Left renal cortex interstitium (tissue), 4 donors: Measurements from ENCODE around the gene SPRYD4. TPM values are rescaled to one million over a fixed set of nuclear protein-coding genes. Genes with fewer than 3 reads are reported as not detected.
A peak's percentile ranks its signal among the peaks of the same experiment; 100 is the strongest.
"Not testable (repeated sequence)": the region's sequence is repeated elsewhere in the genome, so short reads cannot be mapped to it uniquely, and the experiment has no call there.

Source experiments
- DNase-seq, 4 donors: peaks; one replicate each; pipeline ENCODE4 v3.0.0-alpha.2; 2013; ENCODE audit warnings: low read depth in 4 of 4, low spot score in 2 of 4, missing footprints in 1 of 4
- polyA plus RNA-seq, 4 donors: library from polyadenylated mRNA; unstranded; fragments of 120-200 nt; gene quantifications; one replicate each; pipeline ENCODE4 v1.2.1, GENCODE V29; 2013; ENCODE audit not compliant: insufficient read length in 4 of 4

The SPRYD4 gene
- polyA plus RNA-seq, 4 donors = 3.4 to 7.4 (median 5.1) TPM

- no peak for DNase-seq
Observed at GRCh38 chr12:56474389-56474788, 6.0 kb downstream of the SPRYD4 start.

GRCh38 chr12:56476143-56476542 is 7.8 kb downstream of the SPRYD4 start:
- DNase-seq = no peak

- no peak for DNase-seq
Observed at GRCh38 chr12:56476972-56477432, 8.6 kb downstream of the SPRYD4 start.

GRCh38 chr12:56477521-56478225 is 9.3 kb downstream of the SPRYD4 start:
- DNase-seq = no peak

GRCh38 chr12:56479625-56480024 is 11.2 kb downstream of the SPRYD4 start:
- DNase-seq = no peak

- DNase-seq = no peak
Observed at GRCh38 chr12:56484566-56484965, 16.2 kb downstream of the SPRYD4 start.

GRCh38 chr12:56486694-56487093 is 18.3 kb downstream of the SPRYD4 start:
- DNase-seq = no peak

- DNase-seq = peak in 3 of 4 donors; percentile 7 to 34 (median 25)
Observed at GRCh38 chr12:56487448-56488040, 19.2 kb downstream of the SPRYD4 start.

GRCh38 chr12:56488041-56488955 is 19.9 kb downstream of the SPRYD4 start, which contains the start of gene GLS2:
GLS2 (minus strand) TSS chr12:56488161; CDS start chr12:56488118, 43 bp downstream.
- DNase-seq = peak; percentile 55 to 73 (median 59)

GRCh38 chr12:56490360-56490759 is 22.0 kb downstream of the SPRYD4 start:
- no peak for DNase-seq

GRCh38 chr12:56493409-56494105 is 25.2 kb downstream of the SPRYD4 start:
- DNase-seq = not testable (repeated sequence)

GRCh38 chr12:56494106-56494415 is 25.7 kb downstream of the SPRYD4 start:
- DNase-seq = not testable (repeated sequence)

GRCh38 chr12:56494481-56494880 is 26.1 kb downstream of the SPRYD4 start:
- not testable (repeated sequence) for DNase-seq

GRCh38 chr12:56496704-56497103 is 28.3 kb downstream of the SPRYD4 start:
- DNase-seq = not testable (repeated sequence)

GRCh38 chr12:56498126-56498902 is 29.9 kb downstream of the SPRYD4 start:
- DNase-seq = not testable (repeated sequence)

- DNase-seq = not testable (repeated sequence)
Observed at GRCh38 chr12:56499452-56499851, 31.1 kb downstream of the SPRYD4 start.

GRCh38 chr12:56499879-56500278 is 31.5 kb downstream of the SPRYD4 start:
- DNase-seq = not testable (repeated sequence)

GRCh38 chr12:56510786-56511185 is 42.4 kb downstream of the SPRYD4 start:
- no peak for DNase-seq

GRCh38 chr12:56514014-56514318 is 45.6 kb downstream of the SPRYD4 start:
- not testable (repeated sequence) for DNase-seq

GRCh38 chr12:56517854-56518253 is 49.5 kb downstream of the SPRYD4 start:
- DNase-seq = no peak
